B cell (primary cell): ENCODE measurements around the gene SLC7A11. TPM values are rescaled to one million over a fixed set of nuclear protein-coding genes. Genes with fewer than 3 reads are reported as not detected.

Source experiments
- ATAC-seq: fragments of 200-7000 bp; cut with Tn5 transposase; one replicate; pipeline ENCODE4 v1.10.0; 2021; ENCODE audit warnings: low read depth, mild to moderate bottlenecking, moderate number of reproducible peaks, moderate library complexity
- CTCF ChIA-PET: fragments of 350-600 bp; sonication (Branson Sonifier 250); formaldehyde crosslinking; loops from one replicate; lab custom pipeline; 2021; ENCODE audit warnings: antibody characterized with exemption, inconsistent platforms; lab: Charles Lee
- POLR2A ChIA-PET: fragments of 350-600 bp; sonication (Branson Sonifier 250); formaldehyde crosslinking; loops from one replicate; lab custom pipeline; 2021; ENCODE audit warnings: antibody characterized with exemption; lab: Charles Lee
- DNase-seq: peaks from one replicate; pipeline ENCODE4 v3.0.0; 2013
- H2AFZ ChIP-seq: 2 replicates; pipeline ENCODE4 v1.6.1; 2012; ENCODE audit warnings: mild to moderate bottlenecking, low read depth, low read length; ENCODE audit not compliant: insufficient read depth, poor library complexity, severe bottlenecking
- H3K27ac ChIP-seq, 2 donors: 1 replicate in 1 of 2; 2 replicates in 1 of 2; pipeline ENCODE4 v1.5.1; 2012 to 2013; ENCODE audit warnings: low read length in 2 of 2, mild to moderate bottlenecking in 2 of 2, moderate library complexity in 1 of 2
- H3K27me3 ChIP-seq, 4 experiments: fragments of 200-600 bp in 1 of 4; sonication (generic) in 1 of 4; replicated peaks in 1 of 4; 1 replicate in 2 of 4; 2 replicates in 2 of 4; pipeline versions ENCODE4 v1.6.1 to v1.7.0; 2013 to 2016; ENCODE audit warnings: low read length in 3 of 4, mild to moderate bottlenecking in 2 of 4, mixed read lengths in 1 of 4, moderate library complexity in 1 of 4; ENCODE audit not compliant: insufficient read depth in 4 of 4, control insufficient read depth in 3 of 4; ENCODE audit errors: control extremely low read depth in 1 of 4
- H3K36me3 ChIP-seq, 2 experiments: replicated peaks in 1 of 2; 1 replicate in 1 of 2; 2 replicates in 1 of 2; pipeline versions ENCODE4 v1.6.1 to v1.7.1; 2013; ENCODE audit warnings: low read length in 1 of 2; ENCODE audit not compliant: insufficient read depth in 2 of 2, control insufficient read depth in 1 of 2; ENCODE audit errors: control extremely low read depth in 1 of 2, extremely low read depth in 1 of 2
- H3K4me1 ChIP-seq, 2 donors: fragments of 200-600 bp in 1 of 2; sonication (generic) in 1 of 2; 1 replicate in 1 of 2; 2 replicates in 1 of 2; pipeline versions ENCODE4 v1.5.1 to v1.6.1; 2013 to 2017; ENCODE audit warnings: low read length in 2 of 2; ENCODE audit not compliant: control insufficient read depth in 2 of 2, insufficient read depth in 2 of 2
- H3K4me2 ChIP-seq: replicated peaks from 2 replicates; pipeline ENCODE3; 2012; ENCODE audit warnings: mild to moderate bottlenecking, low read depth, low read length; ENCODE audit not compliant: poor library complexity, severe bottlenecking
- H3K4me3 ChIP-seq, 5 experiments: fragments of 200-600 bp in 1 of 5; sonication (generic) in 1 of 5; 1 replicate in 3 of 5; 2 replicates in 2 of 5; pipeline versions ENCODE4 v1.5.1 to v1.7.0; 2011 to 2016; ENCODE audit warnings: low read length in 4 of 5, mild to moderate bottlenecking in 4 of 5, low read depth in 2 of 5, control low read depth in 1 of 5, moderate library complexity in 1 of 5; ENCODE audit not compliant: insufficient read depth in 1 of 5; ENCODE audit errors: control extremely low read depth in 1 of 5, extremely low read depth in 1 of 5
- H3K79me2 ChIP-seq: fragments of 200-600 bp; sonication (generic); one replicate; pipeline ENCODE4 v1.6.0; 2016; ENCODE audit warnings: low read length; ENCODE audit not compliant: control insufficient read depth, insufficient read depth
- H3K9ac ChIP-seq: fragments of 200-600 bp; sonication (generic); 2 replicates; pipeline ENCODE4 v1.6.1; 2017; ENCODE audit warnings: mild to moderate bottlenecking, low read length, moderate library complexity
- H3K9me3 ChIP-seq, 3 donors: one replicate each; pipeline versions ENCODE4 v1.6.1 to v1.7.1; 2013; ENCODE audit warnings: low read length in 2 of 3; ENCODE audit not compliant: control insufficient read depth in 2 of 3, insufficient read depth in 1 of 3; ENCODE audit errors: control extremely low read depth in 1 of 3
- H4K20me1 ChIP-seq: 2 replicates; pipeline ENCODE4 v1.6.0; 2012; ENCODE audit warnings: mild to moderate bottlenecking, low read length; ENCODE audit not compliant: insufficient read depth, control insufficient read depth, poor library complexity, severe bottlenecking
- H3K27ac Mint-ChIP-seq: one replicate; pipeline ENCODE4 v1.8.0; 2021; ENCODE audit warnings: mixed read lengths
- H3K27me3 Mint-ChIP-seq: one replicate; pipeline ENCODE4 v1.8.0; 2021; ENCODE audit warnings: mixed read lengths
- H3K4me1 Mint-ChIP-seq: one replicate; pipeline ENCODE4 v1.8.0; 2021; ENCODE audit warnings: mixed read lengths
- H3K4me3 Mint-ChIP-seq: one replicate; pipeline ENCODE4 v1.8.0; 2021; ENCODE audit warnings: mixed read lengths
- H3K9me3 Mint-ChIP-seq: one replicate; pipeline ENCODE4 v1.8.0; 2022; ENCODE audit warnings: mixed read lengths; ENCODE audit not compliant: insufficient read depth
- CTCF ChIP-seq: fragments of 200-600 bp; IDR thresholded peaks from one replicate; pipeline ENCODE4 v1.8.0; 2022; ENCODE audit warnings: antibody characterized with exemption, mild to moderate bottlenecking
- EZH2 ChIP-seq: IDR thresholded peaks from 2 replicates; pipeline ENCODE4 v1.6.1; 2012; ENCODE audit warnings: borderline replicate concordance, low read depth, mild to moderate bottlenecking, moderate library complexity, low read length; ENCODE audit not compliant: insufficient read depth, poor library complexity, severe bottlenecking
- WGBS: methylation state at CpG from one replicate; pipeline ENCODE4 v1.1.5; 2013; ENCODE audit warnings: missing lambda C conversion rate; ENCODE audit not compliant: insufficient coverage; 5-methylcytosine and 5-hydroxymethylcytosine counted together
- intact Hi-C: fragments of 100-400 bp; cut with micrococcal nuclease; formaldehyde crosslinking; loops from one replicate; pipeline ENCODE4 v1.10.0; 2022
- polyA plus RNA-seq: library from polyadenylated mRNA; depleted of rRNA; stranded (reverse); fragments of >200 nt; gene quantifications from 2 replicates; pipeline ENCODE4 v1.2.3, GENCODE V29; 2012
- total RNA-seq, 2 donors: library from RNA; stranded (reverse); fragments of 120-200 nt in 1 of 2; gene quantifications; 1 replicate in 1 of 2; 2 replicates in 1 of 2; pipeline versions ENCODE4 v1.2.3 to v1.2.4, GENCODE V29; 2013 to 2022

SLC7A11 gene
- total and polyA plus RNA-seq, 2 donors (not counting 1 experiment from before 2014, with no cell fraction given): 0.01 to 0.22 TPM

DNA sequence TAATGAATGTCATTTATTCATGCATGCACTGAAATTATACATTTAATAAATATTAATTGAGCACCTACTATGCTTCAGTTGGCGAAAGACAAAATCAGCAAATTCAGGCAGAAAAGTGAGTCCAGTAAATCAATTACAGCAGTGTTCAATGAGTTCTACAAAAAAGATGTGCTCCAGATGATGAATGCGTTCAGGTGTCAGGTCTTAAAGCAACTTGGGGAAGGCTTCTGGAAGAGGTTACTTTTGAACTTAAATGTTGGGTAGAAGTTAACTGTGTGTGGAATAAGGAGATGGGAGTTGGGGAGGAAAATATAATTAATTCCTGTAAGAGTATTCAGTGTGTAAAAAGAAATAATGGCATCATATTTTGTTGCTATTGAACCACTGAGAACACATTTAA lies 79.0 kb downstream of the SLC7A11 start:
- Histone ChIP-seq H4K20me1 (no peaks in the 10 kb centered on the region), H3K79me2 (no peaks in the 10 kb centered on the region), H2AFZ (no peak overlapping the region), H3K4me1 (no peaks in the 10 kb centered on the region), H3K9me3 (no peaks in the 10 kb centered on the region), H3K27ac (no peak overlapping the region), H3K4me3 (no peak overlapping the region), H3K36me3 (no peaks in the 10 kb centered on the region), H3K27me3 (no peaks in the 10 kb centered on the region), H3K4me2 (no peak overlapping the region), H3K9ac (no peak overlapping the region)
- Mint-ChIP-seq H3K27me3 (peaks cover 4% of the 10 kb centered on the region), H3K4me1 (no peaks in the 10 kb centered on the region), H3K27ac (no peak overlapping the region), H3K9me3 (no peaks in the 10 kb centered on the region), H3K4me3 (no peak overlapping the region)
- TF ChIP-seq EZH2: no peak
- no peak for TF ChIP-seq CTCF
- no peak for ATAC-seq
- WGBS: 100% methylated on average over 1 of the region's 2 CpGs
- intact Hi-C loops: no loop called here
- DNase-seq: no peak
- ChIA-PET POLR2A (no interaction called here), CTCF (no interaction called here)

- intact Hi-C loops: no loop called here
- POLR2A ChIA-PET: no interaction called here
Observed at GRCh38 chr4:138162259-138162658, 79.9 kb downstream of the SLC7A11 start.

More at GRCh38 chr4:138162259-138162658, 79.9 kb downstream of the SLC7A11 start:
- H3K9me3 ChIP-seq: no peaks in the 10 kb centered on the region
- CTCF ChIA-PET: no interaction called here
- ATAC-seq: no peak
- H4K20me1 ChIP-seq: no peaks in the 10 kb centered on the region
- no peaks in the 10 kb centered on the region for H3K4me1 ChIP-seq
- H3K27me3 Mint-ChIP-seq: peaks cover 4% of the 10 kb centered on the region
- DNase-seq: no peak
- H3K36me3 ChIP-seq: no peaks in the 10 kb centered on the region
- no peak overlapping the region for H3K27ac ChIP-seq
- H3K9me3 Mint-ChIP-seq: no peaks in the 10 kb centered on the region
- H3K4me3 Mint-ChIP-seq: no peak overlapping the region
- H3K27ac Mint-ChIP-seq: no peak overlapping the region
- H3K79me2 ChIP-seq: no peaks in the 10 kb centered on the region
- no peak overlapping the region for H3K9ac ChIP-seq
- H3K4me3 ChIP-seq: no peak overlapping the region
- no peaks in the 10 kb centered on the region for H3K4me1 Mint-ChIP-seq
- no peak overlapping the region for H2AFZ ChIP-seq
- H3K27me3 ChIP-seq: no peaks in the 10 kb centered on the region
- H3K4me2 ChIP-seq: no peak overlapping the region
- no peak for TF ChIP-seq EZH2
- no peak for TF ChIP-seq CTCF
